Limb (tissue), 2 donors: ENCODE measurements around the gene POP7.
A peak's percentile ranks its signal among the peaks of the same experiment; 100 is the strongest.
"Not testable (repeated sequence)": the region's sequence is repeated elsewhere in the genome, so short reads cannot be mapped to it uniquely, and the experiment has no call there.

ENCODE experiments used
- DNase-seq, 2 donors: peaks; one replicate each; pipeline ENCODE4 v3.0.0-alpha.2; 2016; ENCODE audit errors: extremely low spot score in 2 of 2

Gene POP7

GRCh38 chr7:100723732-100724275, 17.9 kb downstream of the POP7 start:
- no peak for DNase-seq

DNA sequence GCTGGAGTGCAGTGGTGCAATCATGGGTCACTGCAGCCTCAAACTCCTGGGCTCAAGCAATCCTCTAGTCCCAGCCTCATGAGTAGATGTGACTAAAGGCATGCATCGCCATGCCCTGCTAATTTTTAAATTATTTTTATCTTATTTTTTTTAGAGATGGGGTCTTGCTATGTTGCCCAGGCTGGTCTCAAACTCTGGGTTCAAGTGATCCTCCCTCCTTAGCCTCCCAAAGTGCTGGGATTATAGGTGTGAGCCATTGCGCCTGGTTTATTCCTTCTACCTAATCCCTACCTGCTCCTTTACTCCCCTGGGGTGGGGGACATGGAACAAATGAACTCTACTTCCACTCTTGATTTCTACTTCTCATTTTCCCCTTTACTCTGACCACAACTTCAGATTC, 18.4 kb downstream of the POP7 start:
- DNase-seq: not testable (repeated sequence)

DNA sequence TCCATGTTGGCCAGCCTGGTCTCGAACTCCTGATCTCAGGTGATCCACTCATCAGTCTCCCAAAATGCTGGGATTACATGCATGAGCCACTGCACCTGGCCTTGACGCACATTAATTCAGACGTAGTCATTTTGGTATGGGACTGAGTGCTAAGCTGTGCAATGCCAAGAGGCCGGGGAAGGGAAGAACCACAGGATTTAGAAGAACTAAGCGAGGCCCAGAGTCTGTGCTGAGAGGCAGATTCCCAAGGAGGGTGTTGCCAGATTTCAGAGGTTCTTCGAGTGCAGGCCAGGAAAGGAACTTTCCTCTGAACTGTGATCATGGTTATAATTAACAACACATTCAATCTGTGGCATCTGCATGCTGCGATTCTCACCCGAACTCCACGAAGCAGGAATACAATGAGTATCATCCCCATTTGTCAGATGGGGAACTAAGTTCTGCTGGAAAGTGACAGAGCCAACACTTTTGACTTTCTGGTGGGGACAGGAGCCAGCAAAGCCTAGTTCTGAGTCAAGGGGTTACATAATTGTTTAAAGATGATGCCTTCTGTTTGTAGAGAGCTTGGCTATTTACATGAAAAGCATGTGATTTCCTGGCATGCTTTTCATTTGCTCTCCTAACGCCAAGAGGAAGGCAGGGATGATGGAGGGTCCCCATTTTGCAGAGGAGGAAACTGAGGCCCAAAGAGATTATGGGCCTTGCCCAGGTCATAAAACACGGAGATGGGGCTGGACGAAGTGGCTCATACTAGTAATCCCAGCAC, 21.3 kb downstream of the POP7 start:
- peak in 1 of 2 donors; percentile 47 for DNase-seq

DNA sequence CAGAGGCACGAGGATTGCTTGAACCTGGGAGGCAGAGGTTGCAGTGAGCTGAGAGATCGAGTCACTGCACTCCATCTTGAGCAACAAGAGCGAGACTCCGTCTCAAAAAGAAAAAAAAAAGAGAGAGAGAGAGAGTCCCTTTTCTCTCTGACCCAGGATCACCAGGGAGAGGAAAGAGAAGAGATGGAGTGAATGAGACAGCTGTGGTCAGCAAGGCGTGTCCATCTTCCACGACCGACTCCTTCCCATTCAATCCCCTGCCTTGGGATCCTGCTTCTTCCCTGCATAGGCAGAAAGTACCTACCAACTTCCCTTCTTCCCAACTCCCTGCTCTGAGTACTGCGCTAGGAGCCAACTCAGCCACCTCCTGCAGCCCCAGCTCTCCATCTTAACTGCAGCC, 22.3 kb downstream of the POP7 start:
- DNase-seq: no peak

- DNase-seq: no peak
Measured at GRCh38 chr7:100730136-100730800, 24.3 kb downstream of the POP7 start.

DNA sequence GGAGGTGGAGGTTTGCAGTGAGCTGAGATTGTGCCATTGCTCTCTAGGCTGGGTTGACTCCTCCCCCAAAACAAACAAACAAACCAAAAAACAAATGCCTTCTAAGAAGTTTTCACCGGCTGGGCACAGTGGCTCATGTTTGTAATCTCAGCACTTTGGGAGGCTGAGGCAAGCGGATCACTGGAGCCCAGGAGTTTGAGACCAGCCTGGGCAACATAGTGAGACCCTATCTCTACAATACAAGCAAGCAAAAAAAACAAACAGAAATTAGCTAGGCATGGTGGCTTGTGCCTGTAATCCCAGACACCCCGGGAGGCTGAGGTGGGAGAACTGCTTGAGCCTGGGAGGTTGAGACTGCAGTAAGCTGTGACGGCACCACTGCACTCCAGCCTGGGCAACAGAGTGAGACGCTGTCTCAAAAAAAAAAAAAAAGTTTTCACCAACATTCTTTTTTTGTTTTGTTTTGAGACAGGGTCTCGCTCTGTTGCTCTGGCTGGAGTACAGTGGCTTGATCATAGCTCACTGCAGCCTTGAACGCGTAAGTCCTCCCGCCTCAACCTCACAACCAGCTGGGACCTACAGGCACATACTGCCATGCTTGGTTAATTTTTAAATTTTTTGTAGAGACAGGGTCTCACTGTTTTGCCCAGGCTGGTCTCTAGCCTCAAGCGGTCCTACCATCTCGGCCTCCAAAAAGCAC, 26.2 kb downstream of the POP7 start:
- DNase-seq: no peak

DNA sequence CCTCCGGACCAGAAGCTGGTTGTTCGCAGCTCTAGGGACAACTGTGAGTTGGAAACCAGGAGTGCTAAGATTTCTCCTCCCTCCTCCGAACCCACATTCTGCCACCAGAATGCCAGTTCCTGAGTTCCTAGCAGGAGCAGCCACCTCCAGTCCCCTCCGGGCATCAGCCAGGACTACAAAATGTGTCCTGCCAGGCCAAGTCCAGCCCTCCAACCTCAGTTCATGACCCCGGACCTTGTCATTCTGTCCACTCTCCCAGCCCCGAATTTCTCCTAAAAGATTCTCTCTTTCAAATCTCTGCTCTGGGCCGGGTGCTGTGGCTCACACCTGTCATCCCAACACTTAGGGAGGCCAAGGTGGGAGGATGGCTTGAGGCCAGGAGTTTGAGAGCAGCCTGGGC, 29.8 kb downstream of the POP7 start:
- no peak for DNase-seq

- no peak for DNase-seq
Measured at GRCh38 chr7:100736671-100737070, 30.8 kb downstream of the POP7 start.

DNA sequence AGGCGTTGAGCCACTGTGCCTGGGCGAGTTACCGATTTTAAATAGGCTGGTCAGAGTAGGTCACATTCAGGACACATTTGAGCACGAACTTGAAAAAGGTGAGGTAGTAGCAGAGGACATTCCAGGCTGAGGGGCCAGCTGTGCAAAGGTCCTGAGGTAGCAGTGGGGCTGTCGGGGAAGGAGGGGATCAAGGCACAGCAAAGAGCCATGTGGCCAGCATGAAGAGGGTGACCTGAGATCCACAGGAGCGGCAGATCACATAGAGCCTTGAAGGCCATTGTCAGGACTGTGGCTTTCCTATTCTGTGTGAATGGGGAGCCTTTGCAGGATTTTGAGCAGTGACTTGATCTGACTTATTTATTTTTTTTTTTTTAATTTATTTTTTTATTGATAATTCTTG, 34.0 kb downstream of the POP7 start:
- DNase-seq: no peak

GRCh38 chr7:100744605-100745004, 38.7 kb downstream of the POP7 start:
- DNase-seq: no peak

DNA sequence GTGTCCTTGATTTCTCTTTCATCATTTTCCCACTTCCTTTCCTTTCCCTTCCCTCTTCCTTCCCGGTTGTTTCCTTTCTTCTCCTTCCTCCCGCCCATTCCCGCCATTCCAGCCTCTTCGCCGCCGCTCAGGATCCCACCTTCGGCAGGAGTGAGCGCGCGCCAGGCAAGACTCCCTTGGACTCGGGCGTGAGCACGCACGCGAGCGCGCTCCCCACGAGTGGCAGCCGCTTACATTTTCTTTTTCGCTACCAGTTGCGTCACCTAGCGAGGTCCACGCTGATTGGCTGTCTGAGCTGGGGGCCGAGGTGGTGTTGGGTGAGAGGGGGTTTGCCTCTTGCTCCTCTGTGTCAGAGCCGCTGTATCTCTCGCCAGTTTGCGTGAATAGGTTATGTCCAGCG, 39.3 kb downstream of the POP7 start:
- DNase-seq: peak; percentile 21 to 66

- no peak for DNase-seq
Measured at GRCh38 chr7:100752994-100753393, 47.1 kb downstream of the POP7 start.

DNA sequence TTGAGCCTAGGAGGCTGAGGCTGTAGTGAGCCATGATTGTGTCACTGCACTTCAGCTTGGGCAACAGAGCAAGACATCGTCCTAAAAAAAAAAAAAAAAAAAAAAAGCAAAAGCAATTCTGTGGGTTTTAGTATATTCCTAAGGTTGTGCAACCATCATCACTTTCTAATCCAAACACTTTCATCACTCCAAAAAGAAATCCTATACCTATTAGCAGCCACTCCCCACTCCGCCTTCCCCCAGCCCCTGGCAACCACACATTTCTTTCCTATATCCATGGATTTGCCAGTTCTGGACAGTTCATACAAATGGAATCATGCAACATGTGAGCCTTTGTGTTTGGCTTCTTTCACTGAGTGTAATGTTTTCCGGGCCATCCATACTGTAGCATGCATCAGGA, 47.8 kb downstream of the POP7 start:
- DNase-seq: no peak
